HCT116 (cell line): Measurements from ENCODE around the gene NME2. TPM values are rescaled to one million over a fixed set of nuclear protein-coding genes. Genes with fewer than 3 reads are reported as not detected.

Experiments used
- ATAC-seq: fragments of 200-7000 bp; cut with Tn5 transposase; 2 replicates; pipeline ENCODE4 v1.9.1; 2020; ENCODE audit warnings: mild to moderate bottlenecking, moderate library complexity
- BruUV-seq: library from RNA; stranded (reverse); fragments of 400-500 nt; replicated peaks from 2 replicates; lab custom pipeline; 2021; lab: Mats Ljungman, UMichigan
- CTCF ChIA-PET: fragments of 300-600 bp; sonication (Branson Sonifier 250); formaldehyde crosslinking; loops from one replicate; lab custom pipeline; 2021; ENCODE audit warnings: antibody characterized with exemption; lab: Charles Lee
- POLR2A ChIA-PET: fragments of 300-600, 350-600 bp; sonication (Branson Sonifier 250); formaldehyde crosslinking; loops from one replicate; lab custom pipeline; 2021; ENCODE audit warnings: antibody characterized with exemption; lab: Charles Lee
- RAD21 ChIA-PET, 2 experiments: fragments of 300-600 bp; sonication (Branson Sonifier 250); formaldehyde crosslinking; loops; one replicate each; lab custom pipeline; 2023; ENCODE audit warnings: low total read pairs in 2 of 2; ENCODE audit not compliant: uncharacterized antibody in 2 of 2, unreplicated experiment in 2 of 2, low non-redundant PET in 1 of 2; lab: Charles Lee
- DNase-seq: peaks from one replicate; pipeline ENCODE4 v3.0.0-alpha.2; 2010; ENCODE audit warnings: low read depth, low spot score
- H2AFZ ChIP-seq: fragments of 200-600 bp; shearing (Covaris generic), sonication (generic); 2 replicates; pipeline ENCODE4 v1.6.1; 2017; ENCODE audit warnings: low read depth, mixed run types, mixed read lengths, antibody characterized with exemption, low read length; ENCODE audit not compliant: poor library complexity, severe bottlenecking
- H3K27ac ChIP-seq: 2 replicates; pipeline ENCODE4 v1.5.1; 2012; ENCODE audit warnings: low read depth, low read length
- H3K27me3 ChIP-seq: fragments of 200-600 bp; sonication (generic); 2 replicates; pipeline ENCODE4 v1.6.1; 2016; ENCODE audit warnings: mixed run types, low read length, mixed read lengths; ENCODE audit not compliant: insufficient read depth
- H3K36me3 ChIP-seq, 2 experiments: fragments of 200-500 bp in 1 of 2; fragments of 200-600 bp in 1 of 2; sonication (Bioruptor generic) in 1 of 2; sonication (generic) in 1 of 2; 2 replicates each; pipeline versions ENCODE4 v1.5.1 to v1.6.1; 2014 to 2016; ENCODE audit warnings: low read length in 2 of 2, inconsistent platforms in 1 of 2, mixed read lengths in 1 of 2, mixed run types in 1 of 2; ENCODE audit not compliant: insufficient read depth in 2 of 2, control insufficient read depth in 1 of 2
- H3K4me1 ChIP-seq, 2 experiments: fragments of 200-600 bp in 1 of 2; sonication (generic) in 1 of 2; 2 replicates each; pipeline versions ENCODE4 v1.5.1 to v1.6.1; 2012 to 2017; ENCODE audit warnings: low read length in 2 of 2, inconsistent platforms in 1 of 2, mild to moderate bottlenecking in 1 of 2, mixed read lengths in 1 of 2, mixed run types in 1 of 2, moderate library complexity in 1 of 2; ENCODE audit not compliant: insufficient read depth in 2 of 2, control insufficient read depth in 1 of 2
- H3K4me2 ChIP-seq: fragments of 200-600 bp; sonication (generic); 2 replicates; pipeline ENCODE4 v1.6.1; 2017; ENCODE audit warnings: mixed run types, low read length, mixed read lengths
- H3K4me3 ChIP-seq, 2 experiments: fragments of 200-600 bp in 1 of 2; sonication (generic) in 1 of 2; replicated peaks in 1 of 2; 2 replicates each; pipeline ENCODE4 v1.5.1; 2011 to 2016; ENCODE audit warnings: low read length in 2 of 2, control low read depth in 1 of 2, low read depth in 1 of 2, mild to moderate bottlenecking in 1 of 2, mixed read lengths in 1 of 2, mixed run types in 1 of 2
- H3K79me2 ChIP-seq: fragments of 200-600 bp; sonication (generic); 2 replicates; pipeline ENCODE4 v1.6.1; 2017; ENCODE audit warnings: mild to moderate bottlenecking, mixed run types, low read length, moderate library complexity, mixed read lengths; ENCODE audit not compliant: insufficient read depth
- H3K9ac ChIP-seq: fragments of 200-600 bp; sonication (generic); 2 replicates; pipeline ENCODE4 v1.6.1; 2016; ENCODE audit warnings: low read length, mixed read lengths
- H3K9me2 ChIP-seq: fragments of 200-600 bp; sonication (generic), shearing (Covaris generic); 2 replicates; pipeline ENCODE4 v1.6.1; 2017; ENCODE audit warnings: mixed run types, mild to moderate bottlenecking, moderate library complexity; ENCODE audit not compliant: insufficient read depth
- H3K9me3 ChIP-seq, 2 experiments: fragments of 200-500 bp in 1 of 2; fragments of 200-600 bp in 1 of 2; sonication (Bioruptor generic) in 1 of 2; sonication (generic) in 1 of 2; 2 replicates each; pipeline ENCODE4 v1.6.1; 2014 to 2017; ENCODE audit warnings: low read length in 2 of 2, mixed read lengths in 2 of 2, inconsistent platforms in 1 of 2, low read depth in 1 of 2, mild to moderate bottlenecking in 1 of 2, mixed run types in 1 of 2, moderate library complexity in 1 of 2; ENCODE audit not compliant: control insufficient read depth in 1 of 2, insufficient read depth in 1 of 2
- H4K20me1 ChIP-seq: fragments of 200-600 bp; sonication (generic), shearing (Covaris generic); 2 replicates; pipeline ENCODE4 v1.6.1; 2017; ENCODE audit warnings: mixed run types, mild to moderate bottlenecking, moderate library complexity; ENCODE audit not compliant: insufficient read depth
- CBX3 ChIP-seq: IDR thresholded peaks from 2 replicates; pipeline ENCODE4 v1.6.1; 2012; ENCODE audit warnings: low read depth
- CEBPB ChIP-seq: IDR thresholded peaks from 2 replicates; pipeline ENCODE4 v1.6.1; 2012; ENCODE audit warnings: low read depth
- EGR1 ChIP-seq: IDR thresholded peaks from 2 replicates; pipeline ENCODE4 v1.6.1; 2012; ENCODE audit warnings: low read depth
- ELF1 ChIP-seq: IDR thresholded peaks from 2 replicates; pipeline ENCODE4 v1.6.1; 2012; ENCODE audit warnings: low read depth, borderline replicate concordance
- EZH2 ChIP-seq: fragments of 200-600 bp; sonication (generic); IDR thresholded peaks from 2 replicates; pipeline ENCODE4 v1.6.1; 2017; ENCODE audit warnings: antibody characterized with exemption, mixed run types
- EZH2phosphoT487 ChIP-seq: fragments of 200-600 bp; IDR thresholded peaks from 2 replicates; pipeline ENCODE4 v1.6.1; 2018; ENCODE audit warnings: antibody characterized with exemption, borderline replicate concordance
- FOSL1 ChIP-seq: IDR thresholded peaks from 2 replicates; pipeline ENCODE4 v1.6.1; 2012; ENCODE audit warnings: low read depth
- POLR2AphosphoS5 ChIP-seq: IDR thresholded peaks from 2 replicates; pipeline ENCODE4 v1.6.1; 2011; ENCODE audit warnings: mild to moderate bottlenecking, low read depth, low read length, moderate library complexity
- RAD21 ChIP-seq: IDR thresholded peaks from 2 replicates; pipeline ENCODE4 v1.6.1; 2012; ENCODE audit warnings: low read depth, mild to moderate bottlenecking
- SIN3A ChIP-seq: IDR thresholded peaks from 2 replicates; pipeline ENCODE4 v1.6.1; 2012; ENCODE audit warnings: low read depth
- SP1 ChIP-seq: IDR thresholded peaks from 2 replicates; pipeline ENCODE4 v1.6.1; 2012; ENCODE audit warnings: low read depth
- SRF ChIP-seq: IDR thresholded peaks from 2 replicates; pipeline ENCODE4 v1.6.1; 2012; ENCODE audit warnings: low read depth
- TCF7L2 ChIP-seq: IDR thresholded peaks from 2 replicates; pipeline ENCODE4 v1.7.0; 2011; ENCODE audit warnings: borderline replicate concordance, inconsistent platforms; ENCODE audit not compliant: insufficient read depth, insufficient read length; ENCODE audit errors: extremely low read depth
- YY1 ChIP-seq: IDR thresholded peaks from 2 replicates; pipeline ENCODE4 v1.6.1; 2011; ENCODE audit warnings: low read length, low read depth, moderate library complexity, mild to moderate bottlenecking; ENCODE audit not compliant: insufficient replicate concordance; ENCODE audit errors: extremely low read depth
- ZNF274 ChIP-seq: fragments of 200-500 bp; sonication (Bioruptor generic); IDR thresholded peaks from 2 replicates; pipeline ENCODE4 v1.6.1; 2014; ENCODE audit warnings: mild to moderate bottlenecking, low read depth, low read length, inconsistent platforms
- intact Hi-C: fragments of 100-400 bp; cut with micrococcal nuclease; formaldehyde crosslinking; loops from 2 replicates; pipeline ENCODE4 v1.10.0; 2022
- total RNA-seq: library from RNA; stranded (reverse); gene quantifications from one replicate; pipeline ENCODE4 v1.2.1, GENCODE V29; 2021; ENCODE audit not compliant: unreplicated experiment
- TF ChIP-seq, protein P1 (sequence below): IDR thresholded peaks from 2 replicates; pipeline ENCODE4 v1.6.1; 2012
- TF ChIP-seq, protein P2 (sequence below), 3 experiments: fragments of 200-600 bp in 1 of 3; sonication (generic) in 1 of 3; IDR thresholded peaks in 2 of 3; conservative IDR thresholded peaks in 1 of 3; 2 replicates each; pipeline ENCODE4 v1.5.1; 2012 to 2017; ENCODE audit warnings: low read depth in 2 of 3, low read length in 2 of 3, antibody characterized with exemption in 1 of 3, borderline replicate concordance in 1 of 3, control low read depth in 1 of 3, mild to moderate bottlenecking in 1 of 3, mixed read lengths in 1 of 3, mixed run types in 1 of 3, moderate library complexity in 1 of 3; ENCODE audit not compliant: insufficient read depth in 1 of 3

NME2 gene
- total RNA-seq, 1 experiment from 2014 or later: 1,287 TPM

DNA sequence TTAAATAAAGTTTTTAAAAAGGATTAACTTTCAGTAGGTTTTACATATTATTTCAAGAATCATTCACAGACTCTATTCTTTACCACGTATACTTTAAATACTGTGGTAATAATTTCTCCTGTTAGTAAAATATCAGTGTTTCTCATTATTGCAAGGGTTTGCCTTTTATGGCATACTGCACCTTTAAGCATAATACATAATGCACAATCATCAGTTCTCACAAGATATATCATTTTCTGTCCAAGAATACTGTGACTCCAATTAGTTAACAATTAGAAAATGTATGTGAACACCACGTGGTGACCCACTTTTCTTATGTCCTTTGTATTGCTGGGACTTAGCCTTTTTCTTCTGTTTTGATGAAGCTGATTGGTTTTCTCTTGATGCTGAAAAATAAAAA is 25.7 kb downstream of the NME2 start:
- Histone ChIP-seq H3K4me1 (no peaks in the 10 kb centered on the region), H3K27me3 (no peaks in the 10 kb centered on the region), H3K4me3 (no peak overlapping the region), H3K9me3 (no peaks in the 10 kb centered on the region), H4K20me1 (no peaks in the 10 kb centered on the region), H2AFZ (no peak overlapping the region), H3K9ac (no peak overlapping the region), H3K9me2 (no peaks in the 10 kb centered on the region), H3K79me2 (no peaks in the 10 kb centered on the region), H3K36me3 (peaks cover 37 to 55% of the 10 kb centered on the region in 2 experiments), H3K27ac (no peak overlapping the region), H3K4me2 (no peak overlapping the region)
- POLR2A ChIA-PET: no interaction called here
- ATAC-seq (no peak), DNase-seq (no peak)
- TF ChIP-seq SRF: no peak
- TF ChIP-seq SP1: no peak
- no peak for TF ChIP-seq SIN3A
- no peak for TF ChIP-seq YY1
- no peak for TF ChIP-seq POLR2AphosphoS5
- TF ChIP-seq CBX3: no peak
- intact Hi-C loops: no loop called here
- CTCF ChIA-PET: no interaction called here
- RAD21 ChIA-PET: no interaction called here
- no TSS peak for BruUV-seq

- H3K4me3 ChIP-seq: no peak overlapping the region
- ATAC-seq: no peak
- no peaks in the 10 kb centered on the region for H3K9me2 ChIP-seq
- H3K36me3 ChIP-seq: peaks cover 42 to 50% of the 10 kb centered on the region in 2 experiments
- ChIA-PET RAD21 (no interaction called here), CTCF (no interaction called here), POLR2A (no interaction called here)
- no peak overlapping the region for H2AFZ ChIP-seq
- no peaks in the 10 kb centered on the region for H3K4me1 ChIP-seq
- intact Hi-C loops: no loop called here
- no peaks in the 10 kb centered on the region for H3K9me3 ChIP-seq
- no peak overlapping the region for H3K9ac ChIP-seq
- H3K4me2 ChIP-seq: no peak overlapping the region
- no peaks in the 10 kb centered on the region for H4K20me1 ChIP-seq
- no peaks in the 10 kb centered on the region for H3K27me3 ChIP-seq
- DNase-seq: no peak
- no TSS peak for BruUV-seq
- no peak overlapping the region for H3K27ac ChIP-seq
- 0 out of 2 replicates have a peak, but pooled peaks cover 6% of the 10 kb centered on the region for H3K79me2 ChIP-seq
- TF ChIP-seq SP1 (no peak), TCF7L2 (no peak), RAD21 (no peak), ELF1 (no peak), EZH2phosphoT487 (no peak), EGR1 (no peak), CBX3 (no peak), CEBPB (no peak), ZNF274 (no peak), POLR2AphosphoS5 (no peak), FOSL1 (no peak), EZH2 (no peak)
- TF ChIP-seq, protein P1, sequence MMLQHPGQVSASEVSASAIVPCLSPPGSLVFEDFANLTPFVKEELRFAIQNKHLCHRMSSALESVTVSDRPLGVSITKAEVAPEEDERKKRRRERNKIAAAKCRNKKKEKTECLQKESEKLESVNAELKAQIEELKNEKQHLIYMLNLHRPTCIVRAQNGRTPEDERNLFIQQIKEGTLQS: no peak
- TF ChIP-seq, protein P2, sequence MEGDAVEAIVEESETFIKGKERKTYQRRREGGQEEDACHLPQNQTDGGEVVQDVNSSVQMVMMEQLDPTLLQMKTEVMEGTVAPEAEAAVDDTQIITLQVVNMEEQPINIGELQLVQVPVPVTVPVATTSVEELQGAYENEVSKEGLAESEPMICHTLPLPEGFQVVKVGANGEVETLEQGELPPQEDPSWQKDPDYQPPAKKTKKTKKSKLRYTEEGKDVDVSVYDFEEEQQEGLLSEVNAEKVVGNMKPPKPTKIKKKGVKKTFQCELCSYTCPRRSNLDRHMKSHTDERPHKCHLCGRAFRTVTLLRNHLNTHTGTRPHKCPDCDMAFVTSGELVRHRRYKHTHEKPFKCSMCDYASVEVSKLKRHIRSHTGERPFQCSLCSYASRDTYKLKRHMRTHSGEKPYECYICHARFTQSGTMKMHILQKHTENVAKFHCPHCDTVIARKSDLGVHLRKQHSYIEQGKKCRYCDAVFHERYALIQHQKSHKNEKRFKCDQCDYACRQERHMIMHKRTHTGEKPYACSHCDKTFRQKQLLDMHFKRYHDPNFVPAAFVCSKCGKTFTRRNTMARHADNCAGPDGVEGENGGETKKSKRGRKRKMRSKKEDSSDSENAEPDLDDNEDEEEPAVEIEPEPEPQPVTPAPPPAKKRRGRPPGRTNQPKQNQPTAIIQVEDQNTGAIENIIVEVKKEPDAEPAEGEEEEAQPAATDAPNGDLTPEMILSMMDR (IDR thresholded peaks at IDR 0.05 in 2 of 3, conservative IDR thresholded peaks at IDR 0.05 in 1 of 3; ENCODE audit: borderline replicate concordance in 1 of 3, insufficient read depth in 1 of 3, low read depth in 2 of 3, low read length in 2 of 3): no peak
Observed at GRCh38 chr17:51197754-51198153, 31.5 kb downstream of the NME2 start.
